Large intestine (tissue), 1 donor: ENCODE measurements around the gene LYPD5. TPM values are rescaled to one million over a fixed set of nuclear protein-coding genes. Genes with fewer than 3 reads are reported as not detected.

Experiments
- polyA plus RNA-seq: library from polyadenylated mRNA; unstranded; fragments of 120-200 nt; gene quantifications from one replicate; pipeline ENCODE4 v1.2.1, GENCODE V29; 2013

LYPD5 gene
- polyA plus RNA-seq, 1 donor: 0.81 TPM

Other genes starting within 250 kb of the LYPD5 start
- gene XRCC1, start 226.9 kb downstream of the LYPD5 start, polyA plus RNA-seq: 47.4 TPM
- 16.4 TPM for gene PINLYP, start 226.6 kb downstream of the LYPD5 start, polyA plus RNA-seq
- gene IRGQ, start 206.3 kb downstream of the LYPD5 start, polyA plus RNA-seq: 11.5 TPM
- 13.5 TPM for gene ZNF576, start 205.9 kb downstream of the LYPD5 start, polyA plus RNA-seq
- gene SRRM5, start 190.4 kb downstream of the LYPD5 start, polyA plus RNA-seq: 1.5 TPM
- 40.4 TPM for gene ZNF428, start 182.8 kb downstream of the LYPD5 start, polyA plus RNA-seq
- gene CADM4, start 162.6 kb downstream of the LYPD5 start, polyA plus RNA-seq: 13.6 TPM
- gene PLAUR, start 132.3 kb downstream of the LYPD5 start, polyA plus RNA-seq: 5.7 TPM
- gene IRGC, start 86.4 kb downstream of the LYPD5 start, polyA plus RNA-seq: 0.03 TPM
- gene SMG9, start 47.5 kb downstream of the LYPD5 start, polyA plus RNA-seq: 36.2 TPM
- 1.3 TPM for gene KCNN4, start 21.5 kb downstream of the LYPD5 start, polyA plus RNA-seq
- 15.8 TPM for gene ZNF283, start 24.9 kb upstream of the LYPD5 start, polyA plus RNA-seq
- 10.4 TPM for gene ZNF404, start 81.5 kb upstream of the LYPD5 start, polyA plus RNA-seq
- 17.7 TPM for gene ZNF45, start 132.8 kb upstream of the LYPD5 start, polyA plus RNA-seq
- 3.5 TPM for gene ZNF221, start 148.8 kb upstream of the LYPD5 start, polyA plus RNA-seq
- gene ZNF155, start 181.7 kb upstream of the LYPD5 start, polyA plus RNA-seq: 7.7 TPM
- gene ZNF230, start 200.5 kb upstream of the LYPD5 start, polyA plus RNA-seq: 5.7 TPM
- gene ZNF222, start 222.9 kb upstream of the LYPD5 start, polyA plus RNA-seq: 6.7 TPM
- 16.9 TPM for gene ZNF223, start 249.6 kb upstream of the LYPD5 start, polyA plus RNA-seq